ENCODE data around the gene LYSMD1. TPM values are rescaled to one million over a fixed set of nuclear protein-coding genes. Genes with fewer than 3 reads are reported as not detected.

Gene LYSMD1
- total and polyA plus RNA-seq, 2 of the 8 experiments (the other 6 are each of a cell fraction or from before 2014, with no cell fraction given) = 2.4 to 6.0 TPM

GRCh38 chr1:151175041-151175741 lies 9.5 kb upstream of the LYSMD1 start:
- no peak overlapping the region for H3K14ac ChIP-seq (ENCODE audit: insufficient read length)
- WGBS, 2 experiments (ENCODE audit: extremely low coverage in 1 of 2, insufficient coverage in 1 of 2, insufficient read length in 1 of 2, insufficient replicate concordance in 2 of 2, low coverage in 1 of 2, low lambda C conversion rate in 2 of 2, missing lambda C conversion rate in 1 of 2) = 90% methylated on average over 6 of the region's 6 CpGs; no CpG with 5 or more reads in 1 of the 2 experiments
- no peaks in the 10 kb centered on the region for H3K79me2 ChIP-seq (ENCODE audit: control insufficient read depth in 1 of 2, insufficient read depth in 2 of 2, low read length in 2 of 2)
- H3K4me2 ChIP-seq (ENCODE audit: insufficient read depth in 1 of 2, low read depth in 2 of 2, low read length in 2 of 2) = no peak overlapping the region
- no peaks in the 10 kb centered on the region for H4K20me1 ChIP-seq (replicated peaks in 1 of 2; ENCODE audit: control insufficient read depth in 1 of 2, insufficient read depth in 2 of 2, low read length in 2 of 2)
- H3K4me3 ChIP-seq (ENCODE audit: extremely low read depth in 1 of 4, insufficient read depth in 2 of 4, low read depth in 3 of 4, low read length in 4 of 4) = no peak overlapping the region
- no peak overlapping the region for H2BK12ac ChIP-seq (ENCODE audit: low read depth, low read length)
- no peaks in the 10 kb centered on the region for H3K4me1 ChIP-seq (replicated peaks in 1 of 4; ENCODE audit: control insufficient read depth in 3 of 4, insufficient read depth in 4 of 4, low read length in 3 of 4)
- H2AFZ ChIP-seq (ENCODE audit: low read length) = no peak overlapping the region
- peaks cover 6 to 47% (median 25%) of the 10 kb centered on the region in 4 experiments; a peak in 7 of 8 replicates for H3K36me3 ChIP-seq (ENCODE audit: control insufficient read depth in 2 of 4, insufficient read depth in 4 of 4, low read length in 3 of 4)
- no peak overlapping the region for H2BK120ac ChIP-seq (replicated peaks; ENCODE audit: low read depth, low read length)
- no peak overlapping the region for H4K5ac ChIP-seq (ENCODE audit: insufficient read length, low read depth, low read length)
- H3K9me3 ChIP-seq (ENCODE audit: insufficient read depth in 2 of 2, low read depth in 1 of 2, low read length in 1 of 2) = no peaks in the 10 kb centered on the region
- FAIRE-seq (no peak), DNase-seq (ENCODE audit: low read depth in 1 of 2, low spot score in 2 of 2) (no peak)
- ChIA-PET CTCF (ENCODE audit: partially characterized antibody) (interaction anchor here (0.7 to 3.1 kb wide), 20 partner anchors 8 to 366 kb away, joined by 3 to 16 read pairs (median 4); partner anchors contain the start of genes MLLT11, TNFAIP8L2 and VPS72), POLR2A (ENCODE audit: partially characterized antibody) (interaction anchor here (1.0 to 1.8 kb wide), 3 partner anchors 9 to 224 kb away, joined by 3 to 9 read pairs (median 8); partner anchors contain the start of genes PSMB4, SCNM1 and VPS72)
- H3K27me3 ChIP-seq (replicated peaks in 1 of 4; ENCODE audit: control insufficient read depth in 3 of 4, extremely low read depth in 1 of 4, insufficient read depth in 3 of 4, low read length in 3 of 4) = no peaks in the 10 kb centered on the region
- no peak overlapping the region for H3K4ac ChIP-seq (replicated peaks; ENCODE audit: insufficient read length, low read depth, low read length)
- H3K23me2 ChIP-seq (ENCODE audit: low read depth, low read length) = no peaks in the 10 kb centered on the region
- H3K23ac ChIP-seq (ENCODE audit: insufficient read length) = no peak overlapping the region
- H2BK15ac ChIP-seq (ENCODE audit: low read length) = no peak overlapping the region
- H3K18ac ChIP-seq (ENCODE audit: extremely low read depth, low read length) = no peak overlapping the region
- no peak for TF ChIP-seq YY1 (IDR thresholded peaks at IDR 0.05; ENCODE audit: low read depth, low read length)
- TF ChIP-seq CTBP2 (IDR thresholded peaks at IDR 0.05; ENCODE audit: borderline replicate concordance, insufficient read depth, insufficient read length, low read length) = no peak
- TF ChIP-seq RNF2 (IDR thresholded peaks at IDR 0.05; ENCODE audit: borderline replicate concordance, low read depth, low read length, missing control alignments, poor library complexity, severe bottlenecking) = no peak
- TF ChIP-seq PHF8 (conservative IDR thresholded peaks at IDR 0.05; ENCODE audit: low read depth, low read length) = no peak
- no peak for TF ChIP-seq JUND (IDR thresholded peaks at IDR 0.05; ENCODE audit: low read length)
- TF ChIP-seq TAF1 (IDR thresholded peaks at IDR 0.05; ENCODE audit: low read depth, low read length) = no peak
- H4K8ac ChIP-seq (ENCODE audit: extremely low read depth, insufficient read depth, low read length) = no peak overlapping the region
- no peak overlapping the region for H4K91ac ChIP-seq (replicated peaks; ENCODE audit: insufficient read length, low read length)
- no peak overlapping the region for H3K56ac ChIP-seq (replicated peaks; ENCODE audit: insufficient read length, low read depth, low read length)
- no peak overlapping the region for H2AK5ac ChIP-seq (ENCODE audit: low read depth, low read length)
- no peak overlapping the region for H3K27ac ChIP-seq (ENCODE audit: low read depth, low read length)
- no peaks in the 10 kb centered on the region for H3K79me1 ChIP-seq (ENCODE audit: low read depth, low read length)
- H2BK20ac ChIP-seq (ENCODE audit: low read length) = no peak overlapping the region
- no peak overlapping the region for H2BK5ac ChIP-seq (ENCODE audit: low read depth, low read length)
- no peak overlapping the region for H3K9ac ChIP-seq (replicated peaks in 1 of 4; ENCODE audit: extremely low read depth in 1 of 4, low read depth in 3 of 4, low read length in 3 of 4)
